RPMI7951 (cell line): Measurements from ENCODE around the gene SEMA7A. TPM values are rescaled to one million over a fixed set of nuclear protein-coding genes. Genes with fewer than 3 reads are reported as not detected.

Experiments used
- DNase-seq: peaks from one replicate; pipeline ENCODE4 v3.0.0-alpha.2; 2012; ENCODE audit warnings: low read depth
- total RNA-seq: library from RNA; depleted of rRNA; stranded (reverse); fragments of >200 nt; shearing (Covaris generic); gene quantifications from 2 replicates; pipeline ENCODE4 v1.2.3, GENCODE V29; 2014

Gene SEMA7A
- total RNA-seq, 1 experiment from 2014 or later = 20.7 TPM

DNA sequence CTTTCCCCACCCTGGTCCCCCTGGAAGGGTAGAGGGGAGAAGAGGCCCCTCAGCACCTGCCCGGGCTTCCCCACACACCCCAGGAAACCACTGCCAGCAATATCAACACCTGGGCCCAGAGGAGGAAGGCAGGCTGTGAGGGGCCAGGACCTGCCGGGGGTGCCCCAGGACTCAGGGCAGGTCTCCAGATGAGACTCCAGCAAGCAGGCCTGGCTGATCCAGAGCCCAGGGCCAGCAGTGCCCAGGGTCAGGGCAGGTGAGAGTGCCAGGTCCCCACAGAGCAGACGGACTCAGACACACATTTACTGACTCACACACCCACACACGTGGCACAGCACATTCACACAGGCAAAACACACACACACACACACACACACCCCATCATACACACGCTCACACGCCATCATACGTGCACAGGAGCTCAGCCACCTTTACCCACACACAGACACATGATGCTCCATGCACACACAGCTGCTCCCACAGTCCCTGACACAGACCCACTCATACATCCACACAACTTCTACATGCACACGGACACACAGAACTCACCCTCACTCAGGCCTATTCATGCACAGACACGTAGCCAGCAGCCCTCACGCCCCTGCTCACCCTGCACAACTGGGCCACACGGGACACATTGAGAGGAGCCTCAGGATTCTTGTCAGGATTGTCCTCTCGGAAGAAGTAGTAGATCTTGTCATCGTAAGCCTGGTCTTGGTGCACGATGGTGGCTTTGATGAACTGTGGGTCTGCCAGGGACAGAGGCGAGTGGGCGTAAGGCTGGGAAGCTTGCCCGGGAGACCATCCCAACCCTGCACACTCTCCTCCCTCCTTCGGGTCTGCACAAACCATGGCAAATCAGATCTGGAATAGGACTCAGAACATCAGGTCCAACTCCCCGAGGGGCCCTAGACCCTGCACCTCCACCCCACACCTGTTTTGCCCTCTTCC, 17.5 kb downstream of the SEMA7A start:
- DNase-seq = no peak

GRCh38 chr15:74414603-74415338, 19.0 kb downstream of the SEMA7A start:
- no peak for DNase-seq

GRCh38 chr15:74414081-74414580, 19.6 kb downstream of the SEMA7A start:
- no peak for DNase-seq

DNA sequence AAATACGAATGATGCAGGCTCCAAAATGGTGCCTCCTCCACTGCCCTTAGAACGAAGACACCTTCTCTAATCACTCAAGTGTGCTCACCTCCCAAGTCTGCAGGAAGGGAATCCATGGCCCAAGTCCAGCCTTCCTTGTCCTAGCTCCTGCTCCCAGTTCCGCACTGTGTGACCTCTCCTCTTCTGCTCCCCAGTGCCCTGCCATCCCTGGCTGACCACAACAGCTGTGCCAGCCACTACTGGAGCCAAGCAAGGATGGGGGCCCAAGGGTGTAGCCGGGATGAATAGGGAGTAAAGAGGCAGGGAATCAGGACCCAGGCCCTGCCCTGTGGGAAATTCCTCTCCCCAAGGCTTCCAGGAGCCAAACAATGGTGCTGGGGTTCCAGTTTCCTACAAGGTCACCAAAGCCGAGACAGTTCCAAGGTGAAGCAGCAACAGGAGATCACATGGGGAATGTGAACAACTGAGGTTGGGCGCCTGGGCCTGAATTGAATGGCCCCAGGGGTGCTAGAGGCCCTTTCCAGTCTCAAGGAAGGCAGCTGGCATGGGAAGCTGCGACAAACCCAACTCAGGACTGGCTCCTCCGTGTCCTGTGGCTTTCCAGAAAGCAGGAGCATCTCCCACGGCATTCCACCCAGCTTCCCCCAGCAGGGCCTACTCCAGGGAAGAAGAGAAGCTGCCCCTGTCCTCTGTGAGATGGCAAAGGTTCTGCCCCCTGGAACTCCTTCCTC, 20.2 kb downstream of the SEMA7A start:
- DNase-seq = no peak

DNA sequence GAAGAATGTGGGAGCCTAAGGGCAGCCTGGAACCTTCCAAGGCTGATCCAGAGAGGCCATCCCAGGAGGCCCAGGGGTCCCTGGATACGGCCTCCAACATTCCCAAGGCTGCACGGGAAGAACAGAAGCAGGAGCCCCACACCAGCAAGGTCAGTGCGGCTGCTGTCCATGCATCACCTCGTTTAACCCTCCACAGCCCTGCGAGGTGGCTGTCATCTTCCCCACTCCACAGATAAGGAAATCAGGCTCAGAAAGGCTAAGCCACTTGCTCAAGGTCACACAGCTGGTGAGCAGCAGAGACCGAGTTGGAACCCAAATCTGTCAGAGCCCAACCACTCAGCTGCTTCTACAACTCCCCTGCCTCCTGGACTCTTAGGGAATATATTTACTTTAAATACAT, 21.6 kb downstream of the SEMA7A start:
- DNase-seq = no peak

DNA sequence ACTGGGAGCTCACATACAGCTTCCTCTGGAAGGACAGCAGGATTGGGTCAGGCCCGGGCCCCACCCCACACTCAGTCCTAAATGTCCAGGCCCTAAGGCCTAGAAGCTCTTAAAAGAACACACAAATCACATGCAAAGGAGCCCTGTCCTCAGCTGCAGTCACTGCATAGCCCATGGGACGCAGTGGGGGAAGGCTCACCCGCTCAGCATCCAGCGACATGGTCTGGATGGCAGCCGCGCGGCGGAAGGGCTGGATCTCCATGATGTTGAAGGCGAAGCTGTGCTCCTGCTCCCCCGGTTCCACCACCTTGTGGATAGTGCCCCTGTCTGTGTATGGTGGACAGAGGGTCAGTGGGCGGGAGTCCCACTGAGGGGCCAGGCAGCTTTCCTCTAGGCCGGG, 22.1 kb downstream of the SEMA7A start:
- DNase-seq = no peak

- no peak for DNase-seq
These were observed 23.3 kb downstream of the SEMA7A start for GRCh38 chr15:74410502-74410901.

DNA sequence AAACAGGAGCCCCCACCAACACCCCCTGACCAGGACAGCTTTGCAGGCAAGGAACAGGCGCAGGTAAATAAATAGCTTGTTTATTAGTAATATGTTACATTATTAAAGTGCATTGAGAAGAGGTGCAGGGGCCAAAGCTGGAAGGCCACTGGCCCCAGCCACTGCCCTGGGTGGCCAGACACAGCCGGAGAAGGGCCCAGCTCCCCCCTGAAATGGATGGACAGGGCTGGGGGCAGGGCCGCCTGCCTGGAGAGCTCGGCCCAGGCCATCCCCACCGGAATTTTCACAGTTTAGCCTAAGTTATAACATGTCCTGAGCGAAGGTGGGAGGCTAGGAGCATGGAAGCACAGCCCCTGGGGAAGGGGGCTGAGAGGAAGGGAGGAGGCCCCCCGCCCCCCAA, 24.5 kb downstream of the SEMA7A start:
- DNase-seq = no peak

- DNase-seq = no peak
These were observed 24.9 kb downstream of the SEMA7A start for GRCh38 chr15:74408815-74409214.

GRCh38 chr15:74408385-74408784, 25.4 kb downstream of the SEMA7A start:
- DNase-seq = no peak

GRCh38 chr15:74406992-74407705, 26.6 kb downstream of the SEMA7A start:
- peak; percentile 97 for DNase-seq

GRCh38 chr15:74406517-74406916, 27.2 kb downstream of the SEMA7A start:
- no peak for DNase-seq

- DNase-seq = peak; percentile 64
These were observed 27.9 kb downstream of the SEMA7A start for GRCh38 chr15:74405823-74406222.

GRCh38 chr15:74403991-74404563, 29.7 kb downstream of the SEMA7A start:
- no peak for DNase-seq

DNA sequence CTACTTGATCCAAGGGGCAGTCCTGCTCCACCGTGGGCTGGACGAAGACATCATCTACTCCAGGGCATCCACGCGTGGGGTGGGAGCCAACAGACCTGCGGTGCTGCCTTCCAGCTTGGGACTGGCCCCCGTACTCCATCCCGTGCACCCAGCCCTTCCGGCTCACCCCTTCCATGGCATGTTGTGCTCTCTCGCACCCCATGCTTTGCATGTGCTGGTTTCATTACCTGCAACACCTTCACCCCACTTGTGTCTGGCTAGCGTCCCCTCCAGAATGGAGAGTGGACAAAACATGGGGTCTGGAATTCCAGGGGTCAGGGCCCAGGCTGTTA, 30.2 kb downstream of the SEMA7A start:
- no peak for DNase-seq

DNA sequence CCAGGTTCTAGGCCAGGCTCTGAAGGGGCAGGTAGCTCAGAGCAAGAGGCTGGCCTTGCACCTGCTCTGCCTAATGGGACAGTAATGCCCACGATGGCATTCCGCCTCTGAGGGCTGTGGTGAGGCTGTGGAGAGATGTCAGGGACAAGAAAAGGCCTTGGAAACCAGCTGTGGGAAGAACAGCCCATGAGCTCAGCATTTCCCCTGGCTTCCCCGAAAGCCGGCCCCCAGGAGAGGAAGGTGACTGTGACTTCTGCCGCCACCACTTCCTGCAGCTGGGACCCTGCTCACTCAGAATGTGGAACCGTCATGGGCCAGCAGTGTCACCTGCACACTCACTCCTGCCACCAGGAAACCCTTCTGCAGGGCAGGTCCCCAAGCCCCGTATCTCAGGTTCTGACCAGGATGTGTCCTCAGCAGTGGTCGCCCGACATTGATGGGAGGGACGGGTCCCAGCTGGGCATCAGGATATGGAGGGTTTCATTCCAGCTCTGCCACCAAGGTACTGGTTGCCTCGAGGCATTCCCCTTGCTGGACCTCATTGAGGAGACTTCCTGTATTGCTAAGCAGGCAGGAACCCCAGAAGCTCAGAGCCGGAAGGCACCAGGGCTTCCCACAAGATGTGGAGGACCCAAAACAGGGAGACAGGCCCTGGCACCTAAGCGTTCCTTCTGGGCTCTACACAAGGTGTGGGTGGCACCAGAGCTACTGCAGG, 30.7 kb downstream of the SEMA7A start:
- peak; percentile 46 for DNase-seq

DNA sequence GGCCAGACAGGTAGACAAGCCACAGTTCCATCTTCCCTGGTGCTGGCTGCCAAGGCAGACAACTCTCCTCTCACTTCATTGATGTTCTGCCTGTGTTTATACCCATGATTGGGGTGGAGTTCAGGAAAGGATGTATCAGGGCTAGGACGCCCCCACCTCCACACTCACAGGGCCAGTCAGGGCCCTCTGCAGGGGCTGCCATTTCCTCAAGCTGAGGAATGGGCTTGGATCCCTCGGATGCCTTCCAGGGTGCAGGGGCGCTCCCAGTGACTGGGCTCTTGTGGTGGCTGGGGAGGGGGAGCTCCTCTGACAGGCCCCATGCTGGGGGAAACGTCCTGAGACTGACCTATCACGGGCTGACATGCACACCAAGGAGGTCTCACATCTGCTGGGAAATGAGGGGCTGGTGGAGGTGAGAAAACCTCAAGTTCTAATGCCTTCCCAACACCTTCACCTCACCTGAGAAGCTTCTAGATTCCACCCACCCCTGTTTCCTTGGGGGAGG, 31.4 kb downstream of the SEMA7A start:
- DNase-seq = no peak

GRCh38 chr15:74400915-74401757, 32.6 kb downstream of the SEMA7A start:
- DNase-seq = no peak

- peak; percentile 62 for DNase-seq
These were observed 33.4 kb downstream of the SEMA7A start for GRCh38 chr15:74400313-74400860.
